Pancreas (tissue), 10 donors: ENCODE measurements around the gene LBH. TPM values are rescaled to one million over a fixed set of nuclear protein-coding genes. Genes with fewer than 3 reads are reported as not detected.

Experiments used
- ATAC-seq, 4 donors: fragments of 200-7000 bp; cut with Tn5 transposase; one replicate each; pipeline versions ENCODE4 v1.8.0 to v1.9.1; 2020; ENCODE audit warnings: mild to moderate bottlenecking in 4 of 4, moderate library complexity in 4 of 4
- DNase-seq, 6 donors: peaks; one replicate each; pipeline ENCODE4 v3.0.0-alpha.2; 2020
- FAIRE-seq: peaks from 2 replicates; lab custom pipeline; 2012; peaks lifted over from hg19 to GRCh38; lab: Jason Lieb, UNC
- H3K27ac ChIP-seq, 4 donors: fragments of 200-600 bp; sonication (generic); 1 replicate in 3 of 4; 2 replicates in 1 of 4; pipeline versions ENCODE4 v1.5.0 to v1.8.0; 2020
- H3K27me3 ChIP-seq, 4 donors: fragments of 200-600 bp; one replicate each; pipeline ENCODE4 v1.8.0; 2021
- H3K36me3 ChIP-seq, 3 donors: fragments of 200-600 bp; sonication (generic) in 1 of 3; one replicate each; pipeline versions ENCODE4 v1.5.0 to v1.8.0; 2020 to 2021
- H3K4me1 ChIP-seq, 3 donors: fragments of 200-600 bp; one replicate each; pipeline ENCODE4 v1.8.0; 2021
- H3K4me3 ChIP-seq, 4 donors: fragments of 200-600 bp; sonication (generic) in 2 of 4; one replicate each; pipeline versions ENCODE4 v1.5.0 to v1.8.0; 2020 to 2021
- H3K9me3 ChIP-seq, 4 donors: fragments of 200-600 bp; one replicate each; pipeline ENCODE4 v1.8.0; 2021
- WGBS, 2 donors: extraction: QIAGEN DNeasy Blood & Tissue Kit; methylation state at CpG; one replicate each; pipeline ENCODE4 v1.1.7; 2013; 5-methylcytosine and 5-hydroxymethylcytosine counted together
- intact Hi-C, 3 donors: fragments of 100-400 bp; cut with DNase I; formaldehyde crosslinking; loops; one replicate each; pipeline versions ENCODE4 v1.11.1 to v1.14.2; 2022
- polyA plus RNA-seq, 2 donors: library from polyadenylated mRNA; stranded (reverse); fragments of 200-250 nt; gene quantifications; one replicate each; pipeline ENCODE4 v1.2.3, GENCODE V29; 2013
- total RNA-seq, 6 donors: library from RNA; stranded (reverse); fragmentation: NEBNext Ultra II Directional in 4 of 6; extraction: Animal tissue kit (Norgen Biotek cat#: 25700) in 4 of 6; gene quantifications; one replicate each; pipeline versions ENCODE4 v1.2.1 to v1.2.4, GENCODE V29; 2021 to 2023
- TF ChIP-seq, protein P1 (sequence below), 4 donors: fragments of 200-600 bp; sonication (generic) in 3 of 4; IDR thresholded peaks; one replicate each; pipeline versions ENCODE4 v1.5.0 to v1.8.0; 2021; ENCODE audit warnings: antibody characterized with exemption in 4 of 4
- donor health status: healthy with polysubstance abuse.
- donor health status: DM: no; HTN: no; CAD: no; lungs with moderate emphysema.
- donor health status: DM: no; HTN: no; CAD: no.
- donor health status: control.
- donor health status: control.
- donor health status: Bipolar disorder and iron deficiency.
- donor health status: DM: yes; HTN: yes; CAD: no.
- donor health status: DM: no; HTN: no; CAD: no.
- donor health status: DM: no; HTN: no; CAD: no.
- donor health status: DM: yes; HTN: yes; CAD: no.

LBH gene
- total and polyA plus RNA-seq, 8 donors = 4.1 to 26.9 (median 7.4) TPM

GRCh38 chr2:30239308-30239985 is 8.1 kb downstream of the LBH start:
- no peaks in the 10 kb centered on the region for H3K9me3 ChIP-seq
- no peak overlapping the region for H3K27ac ChIP-seq
- intact Hi-C loops = no loop called here
- no peaks in the 10 kb centered on the region for H3K36me3 ChIP-seq
- DNase-seq (peak in 4 of 6 donors; percentile 41 to 83 (median 72)), FAIRE-seq (no peak), ATAC-seq (peak; percentile 75 to 88 (median 86))
- no peaks in the 10 kb centered on the region for H3K4me1 ChIP-seq
- TF ChIP-seq, protein P1, sequence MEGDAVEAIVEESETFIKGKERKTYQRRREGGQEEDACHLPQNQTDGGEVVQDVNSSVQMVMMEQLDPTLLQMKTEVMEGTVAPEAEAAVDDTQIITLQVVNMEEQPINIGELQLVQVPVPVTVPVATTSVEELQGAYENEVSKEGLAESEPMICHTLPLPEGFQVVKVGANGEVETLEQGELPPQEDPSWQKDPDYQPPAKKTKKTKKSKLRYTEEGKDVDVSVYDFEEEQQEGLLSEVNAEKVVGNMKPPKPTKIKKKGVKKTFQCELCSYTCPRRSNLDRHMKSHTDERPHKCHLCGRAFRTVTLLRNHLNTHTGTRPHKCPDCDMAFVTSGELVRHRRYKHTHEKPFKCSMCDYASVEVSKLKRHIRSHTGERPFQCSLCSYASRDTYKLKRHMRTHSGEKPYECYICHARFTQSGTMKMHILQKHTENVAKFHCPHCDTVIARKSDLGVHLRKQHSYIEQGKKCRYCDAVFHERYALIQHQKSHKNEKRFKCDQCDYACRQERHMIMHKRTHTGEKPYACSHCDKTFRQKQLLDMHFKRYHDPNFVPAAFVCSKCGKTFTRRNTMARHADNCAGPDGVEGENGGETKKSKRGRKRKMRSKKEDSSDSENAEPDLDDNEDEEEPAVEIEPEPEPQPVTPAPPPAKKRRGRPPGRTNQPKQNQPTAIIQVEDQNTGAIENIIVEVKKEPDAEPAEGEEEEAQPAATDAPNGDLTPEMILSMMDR (IDR thresholded peaks at IDR 0.05) = peak; percentile 77 to 90 (median 82)
- no peak overlapping the region for H3K4me3 ChIP-seq
- 62 to 65% methylated on average over 11 of the region's 11 CpGs for WGBS, 2 donors
- H3K27me3 ChIP-seq = no peaks in the 10 kb centered on the region

GRCh38 chr2:30239986-30240752 is 8.8 kb downstream of the LBH start:
- ATAC-seq = peak in 3 of 4 donors; percentile 7 to 58 (median 49)
- no peak for DNase-seq
- H3K27me3 ChIP-seq = no peaks in the 10 kb centered on the region
- FAIRE-seq = no peak
- H3K27ac ChIP-seq = no peak overlapping the region
- WGBS, 2 donors = 81 to 84% methylated on average over 12 of the region's 12 CpGs
- H3K4me3 ChIP-seq = no peak overlapping the region
- no peaks in the 10 kb centered on the region for H3K4me1 ChIP-seq
- H3K9me3 ChIP-seq = no peaks in the 10 kb centered on the region
- no peaks in the 10 kb centered on the region for H3K36me3 ChIP-seq
- intact Hi-C loops = no loop called here
- TF ChIP-seq, protein P1 (IDR thresholded peaks at IDR 0.05) = no peak

GRCh38 chr2:30243231-30243630 is 11.9 kb downstream of the LBH start:
- H3K27me3 ChIP-seq = no peaks in the 10 kb centered on the region
- ATAC-seq (no peak), FAIRE-seq (no peak), DNase-seq (no peak)
- H3K4me3 ChIP-seq = no peak overlapping the region
- H3K9me3 ChIP-seq = no peaks in the 10 kb centered on the region
- H3K4me1 ChIP-seq = no peaks in the 10 kb centered on the region
- no peak overlapping the region for H3K27ac ChIP-seq
- TF ChIP-seq, protein P1 (IDR thresholded peaks at IDR 0.05) = no peak
- WGBS, 2 donors = 95 to 96% methylated on average over 3 of the region's 3 CpGs
- intact Hi-C loops = no loop called here
- H3K36me3 ChIP-seq = no peaks in the 10 kb centered on the region

- ATAC-seq = no peak
- no peak overlapping the region for H3K4me3 ChIP-seq
- no peaks in the 10 kb centered on the region for H3K36me3 ChIP-seq
- H3K27me3 ChIP-seq = no peaks in the 10 kb centered on the region
- no peaks in the 10 kb centered on the region for H3K9me3 ChIP-seq
- intact Hi-C loops = no loop called here
- no peaks in the 10 kb centered on the region for H3K4me1 ChIP-seq
- TF ChIP-seq, protein P1 (IDR thresholded peaks at IDR 0.05) = no peak
- no peak for DNase-seq
- 83% methylated on average over 5 of the region's 5 CpGs for WGBS, 2 donors
- H3K27ac ChIP-seq = no peak overlapping the region
- FAIRE-seq = no peak
Measured at GRCh38 chr2:30245364-30245763, 14.0 kb downstream of the LBH start.
